Jurkat, Clone E6-1 (cell line): Measurements from ENCODE around the gene AUP1.

Experiments
- DNase-seq: peaks from one replicate; pipeline ENCODE4 v3.0.0-alpha.2; 2011; ENCODE audit warnings: low read depth, low spot score
- H3K4me3 ChIP-seq: 2 replicates; pipeline ENCODE4 v1.5.1; 2011; ENCODE audit warnings: mild to moderate bottlenecking, low read length, control low read depth, moderate library complexity

The AUP1 gene

DNA sequence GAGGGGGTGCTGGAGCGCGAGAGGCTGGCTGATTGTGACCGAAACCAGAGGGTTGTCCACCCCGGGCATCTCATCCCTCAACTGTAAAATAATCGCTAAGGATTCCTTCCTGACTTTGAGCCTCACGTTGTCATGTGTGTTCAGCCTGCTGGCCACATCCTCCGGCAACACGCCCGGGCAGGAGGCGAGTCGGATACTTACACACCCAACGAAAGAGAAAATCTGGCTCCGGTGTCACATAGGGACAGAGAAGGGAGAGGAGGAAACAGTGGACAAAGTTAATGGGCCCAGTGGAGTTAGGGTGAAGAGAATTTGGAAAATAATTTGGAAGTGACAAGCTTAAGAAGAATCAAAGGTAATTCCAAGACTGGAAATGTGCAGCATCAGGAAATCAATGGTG is 12.9 kb downstream of the AUP1 start:
- H3K4me3 ChIP-seq = no peak overlapping the region

DNA sequence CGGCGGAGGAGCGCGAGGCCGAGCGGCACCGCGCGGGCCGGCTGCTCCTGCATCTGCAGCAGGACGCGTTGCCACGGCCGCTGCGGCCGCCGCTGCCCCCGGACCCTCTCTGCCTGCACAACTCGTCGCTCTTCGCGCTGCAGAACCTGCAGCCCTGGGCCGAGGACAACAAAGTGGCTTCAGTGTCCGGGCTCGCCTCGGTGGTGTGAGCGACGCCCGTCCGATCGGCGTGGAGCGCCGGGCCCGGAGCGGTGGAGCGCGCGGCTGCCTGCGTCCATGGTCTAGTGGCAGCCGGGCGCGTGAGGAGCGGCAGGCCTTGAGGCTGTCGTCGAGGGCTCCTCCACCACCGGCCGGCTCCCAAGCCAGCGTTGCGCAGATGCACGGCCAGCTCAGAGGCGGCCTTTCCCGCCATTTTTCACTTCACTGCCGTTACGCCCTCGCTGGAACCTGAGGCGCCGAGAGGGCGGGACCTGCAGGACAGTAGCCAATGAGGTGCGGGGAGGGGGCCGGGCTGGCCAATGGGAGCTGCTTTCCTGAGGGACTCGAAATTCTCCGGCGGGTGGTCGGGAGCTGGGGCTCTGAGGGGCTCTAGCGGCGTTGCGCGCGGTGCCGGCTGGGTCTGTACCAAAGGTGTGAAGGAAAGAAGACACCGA is 13.4 kb downstream of the AUP1 start:
- no peak overlapping the region for H3K4me3 ChIP-seq
- no peak for DNase-seq

More for the DNA sequence above, 12.9 kb downstream of the AUP1 start:
- DNase-seq = no peak

DNA sequence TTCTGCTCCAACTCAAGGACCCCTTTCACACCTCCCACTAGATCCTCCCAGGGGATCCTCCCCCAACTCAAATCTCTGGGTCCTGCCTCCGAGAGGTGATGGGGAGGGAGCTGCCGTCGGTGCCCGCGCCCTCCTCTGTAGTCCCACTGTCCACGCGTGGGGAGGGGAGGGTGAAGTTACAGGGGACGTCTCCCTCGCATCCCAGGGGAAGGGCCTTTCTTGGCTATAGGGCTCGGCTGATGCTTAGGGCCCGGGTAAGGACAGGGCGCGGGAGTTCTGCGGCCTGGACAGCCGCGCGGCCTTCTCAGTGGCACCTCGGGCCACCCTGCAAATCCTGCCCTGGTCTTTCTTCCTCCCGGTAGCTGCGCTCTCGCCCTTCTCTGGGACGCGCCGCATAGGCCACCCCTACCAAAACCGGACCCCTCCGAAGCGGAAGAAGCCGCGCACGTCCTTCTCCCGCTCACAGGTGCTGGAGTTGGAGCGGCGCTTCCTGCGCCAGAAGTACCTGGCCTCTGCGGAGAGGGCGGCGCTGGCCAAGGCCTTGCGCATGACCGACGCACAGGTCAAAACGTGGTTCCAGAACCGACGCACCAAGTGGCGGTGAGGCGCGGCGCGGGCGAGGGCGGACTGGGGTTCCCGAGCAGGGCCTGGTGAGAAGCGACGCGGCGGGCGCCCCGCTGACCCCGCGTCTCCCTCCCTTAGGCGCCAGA is 14.1 kb downstream of the AUP1 start:
- DNase-seq = no peak
- no peak overlapping the region for H3K4me3 ChIP-seq

DNA sequence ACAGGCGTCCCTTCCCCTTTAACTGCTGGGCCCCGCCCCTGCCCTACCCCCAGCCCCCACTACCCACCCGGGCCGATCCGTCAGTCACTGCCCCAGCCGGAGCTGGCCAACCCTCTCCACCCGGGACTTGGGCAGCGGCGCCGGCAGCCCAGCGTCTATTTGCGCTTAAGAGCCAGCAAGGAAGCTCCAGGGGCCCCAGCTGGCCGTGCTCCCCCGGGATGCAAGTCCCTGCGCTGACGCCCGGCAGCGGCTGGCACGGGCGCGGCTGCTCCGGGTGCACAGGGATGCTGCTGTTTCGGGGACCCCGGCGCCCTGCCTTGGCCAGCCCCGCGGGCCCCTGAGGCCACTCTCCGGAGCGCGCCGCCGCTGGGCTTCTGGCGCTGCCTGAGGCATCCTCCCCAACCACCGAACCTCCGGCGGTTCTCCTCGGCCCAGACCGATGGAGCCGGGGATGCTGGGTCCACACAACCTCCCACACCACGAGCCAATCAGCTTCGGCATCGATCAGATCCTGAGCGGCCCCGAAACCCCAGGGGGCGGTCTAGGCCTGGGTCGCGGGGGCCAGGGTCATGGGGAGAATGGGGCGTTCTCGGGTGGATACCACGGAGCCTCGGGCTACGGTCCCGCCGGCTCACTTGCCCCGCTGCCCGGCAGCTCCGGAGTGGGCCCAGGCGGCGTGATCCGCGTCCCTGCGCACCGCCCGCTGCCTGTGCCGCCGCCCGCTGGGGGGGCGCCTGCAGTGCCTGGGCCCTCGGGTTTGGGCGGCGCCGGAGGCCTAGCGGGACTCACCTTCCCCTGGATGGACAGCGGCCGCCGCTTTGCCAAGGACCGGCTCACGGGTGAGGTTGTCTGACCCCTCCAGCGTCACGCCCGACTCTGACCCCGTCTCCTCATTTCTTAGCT is 14.9 kb downstream of the AUP1 start, which contains the start of gene TLX2:
TLX2 (plus strand) TSS at position 83 of the 903 bp plus-strand sequence; CDS start at position 440, 357 bp downstream.
- peak within 1 kb of the TSS; percentile 60 for H3K4me3 ChIP-seq
- DNase-seq = no peak

DNA sequence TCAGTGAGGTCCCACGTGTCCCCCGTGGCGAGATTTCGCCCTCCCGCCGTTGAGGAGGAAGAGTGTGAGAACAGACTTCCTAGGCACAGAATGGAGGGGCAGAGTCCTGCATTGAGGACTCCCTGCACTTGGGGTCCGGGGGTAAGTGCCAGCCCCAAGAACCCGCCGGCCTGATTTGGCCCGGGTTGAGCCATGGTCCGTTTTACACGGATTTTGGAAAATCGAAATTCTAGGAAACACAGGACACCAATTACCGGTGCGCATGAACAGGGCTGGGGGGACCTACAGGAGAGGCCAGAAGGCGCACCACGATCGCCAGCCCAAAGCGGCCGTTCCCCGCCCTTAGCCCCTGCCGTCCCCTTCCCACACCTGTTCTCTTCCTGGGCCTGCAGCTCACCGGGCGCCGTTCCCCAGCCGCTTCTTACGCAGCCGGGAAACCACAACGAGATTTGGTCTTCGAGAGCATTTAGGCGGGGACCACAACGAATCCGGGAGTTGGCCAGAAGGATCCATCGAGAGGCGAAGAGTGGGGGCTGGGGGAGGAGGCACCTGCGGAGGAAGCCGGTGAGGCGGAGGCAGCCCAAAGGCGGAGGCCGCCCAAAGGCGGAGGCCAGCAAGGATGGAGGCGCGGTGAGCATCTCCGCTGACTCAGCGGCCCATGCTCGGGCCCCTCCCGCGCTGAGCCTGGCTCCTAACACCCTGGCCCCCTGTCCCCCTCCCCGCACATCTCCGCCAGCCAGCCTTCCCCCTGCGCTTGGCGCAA is 15.7 kb downstream of the AUP1 start:
- peak; percentile 79 for DNase-seq
- H3K4me3 ChIP-seq = peak overlapping the region; percentile 60

DNA sequence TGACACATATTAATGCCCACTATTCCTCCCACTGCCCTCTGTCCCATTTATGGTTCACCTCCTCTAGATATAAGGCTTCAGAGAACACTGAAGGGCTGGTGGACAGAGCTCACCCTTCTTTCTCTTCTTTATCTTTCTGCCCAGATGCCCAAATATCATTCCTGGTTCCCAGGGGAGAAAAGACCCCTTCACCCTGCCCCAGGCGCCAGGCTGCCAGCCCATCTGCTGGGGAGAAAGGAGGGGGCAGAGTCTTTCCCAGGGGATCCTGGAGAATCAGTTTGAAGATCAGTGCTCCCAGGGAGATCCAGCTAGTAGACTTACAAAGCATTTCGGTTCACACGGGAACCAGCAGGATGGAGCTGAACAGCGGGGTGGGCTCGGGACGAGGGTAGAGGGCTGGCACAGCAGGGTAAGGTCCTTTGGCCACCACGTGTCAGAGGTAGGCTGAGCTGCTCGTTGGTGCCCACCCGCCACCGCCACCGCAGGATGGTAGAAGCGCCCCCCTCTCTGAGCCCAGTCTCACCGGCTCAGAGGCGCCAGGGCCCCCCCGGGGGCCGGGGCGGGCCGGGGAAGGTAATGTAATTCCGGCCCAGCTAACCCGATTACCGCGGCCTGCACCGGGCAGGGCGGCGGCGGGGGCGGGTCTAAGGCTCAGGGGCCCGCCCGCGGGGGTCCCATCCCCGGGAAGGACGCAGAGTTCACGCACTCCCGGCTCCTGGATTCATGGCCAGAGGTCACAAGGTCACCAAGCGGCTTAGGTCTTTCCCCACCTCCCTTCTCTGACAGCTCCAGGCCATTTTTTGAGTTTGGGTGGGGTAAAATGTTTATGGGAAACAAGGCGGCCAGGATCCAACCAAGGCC is 16.5 kb downstream of the AUP1 start:
- no peak for DNase-seq
- H3K4me3 ChIP-seq = peak overlapping the region; percentile 60

DNA sequence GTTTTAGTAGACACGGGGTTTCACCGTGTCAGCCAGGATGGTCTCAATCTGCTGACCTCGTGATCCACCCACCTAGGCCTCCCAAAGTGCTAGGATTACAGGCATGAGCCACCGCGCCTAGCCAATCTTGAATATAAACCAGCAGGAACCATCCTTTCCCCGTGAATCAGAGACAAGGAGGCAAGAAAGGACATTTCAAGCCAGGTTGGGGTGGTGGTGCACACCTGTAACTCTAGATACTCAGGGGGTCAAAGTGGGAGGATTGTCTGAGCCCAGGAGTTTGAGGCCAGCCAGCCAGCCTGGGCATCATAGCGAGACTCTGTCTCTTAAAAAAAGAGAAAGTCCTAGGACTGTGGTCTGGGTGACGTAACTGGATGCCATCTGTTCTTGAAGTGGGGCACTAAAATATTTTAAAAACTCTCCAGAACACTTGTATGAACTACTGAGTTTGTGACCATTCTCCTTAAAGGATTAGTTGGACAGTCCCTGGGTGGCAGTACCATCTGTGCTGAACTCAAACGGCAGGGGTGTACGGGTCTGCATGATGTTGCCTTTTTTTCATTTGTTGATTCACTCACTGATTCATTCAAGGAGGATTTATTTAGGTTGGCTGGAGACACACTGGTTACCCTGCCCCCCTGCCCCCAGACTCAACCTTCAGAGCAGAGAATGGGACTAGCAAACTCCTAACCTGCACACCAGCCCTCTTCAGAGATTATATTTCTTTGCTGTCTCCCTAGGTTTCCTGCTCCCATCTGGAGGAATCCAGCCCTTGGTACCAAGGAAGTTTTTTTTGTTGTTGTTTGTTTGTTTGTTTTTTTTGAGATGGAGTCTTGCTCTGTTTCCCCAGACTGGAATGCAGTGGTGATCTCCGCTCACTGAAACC is 18.2 kb downstream of the AUP1 start:
- no peak overlapping the region for H3K4me3 ChIP-seq
- DNase-seq = no peak

DNA sequence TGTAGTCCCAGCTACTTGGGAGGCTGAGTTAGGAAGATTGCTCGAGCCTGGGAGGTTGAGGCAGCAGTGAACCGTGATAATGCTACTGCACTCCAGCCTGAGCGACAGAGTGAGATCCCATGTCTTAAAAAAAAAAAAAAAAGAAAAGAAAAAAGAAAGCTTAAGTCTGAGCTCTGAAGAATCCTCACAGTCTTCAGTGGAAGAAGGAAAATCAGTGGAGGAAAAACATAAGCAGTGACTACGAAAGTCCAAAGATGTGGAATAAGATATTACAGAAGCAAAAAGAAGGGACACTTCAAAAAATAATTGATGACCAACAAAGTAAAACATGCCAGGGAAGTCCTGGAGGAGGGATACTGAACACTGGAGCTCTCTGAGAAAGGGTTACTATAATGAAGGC is 19.2 kb downstream of the AUP1 start:
- no peak overlapping the region for H3K4me3 ChIP-seq
- DNase-seq = no peak

DNA sequence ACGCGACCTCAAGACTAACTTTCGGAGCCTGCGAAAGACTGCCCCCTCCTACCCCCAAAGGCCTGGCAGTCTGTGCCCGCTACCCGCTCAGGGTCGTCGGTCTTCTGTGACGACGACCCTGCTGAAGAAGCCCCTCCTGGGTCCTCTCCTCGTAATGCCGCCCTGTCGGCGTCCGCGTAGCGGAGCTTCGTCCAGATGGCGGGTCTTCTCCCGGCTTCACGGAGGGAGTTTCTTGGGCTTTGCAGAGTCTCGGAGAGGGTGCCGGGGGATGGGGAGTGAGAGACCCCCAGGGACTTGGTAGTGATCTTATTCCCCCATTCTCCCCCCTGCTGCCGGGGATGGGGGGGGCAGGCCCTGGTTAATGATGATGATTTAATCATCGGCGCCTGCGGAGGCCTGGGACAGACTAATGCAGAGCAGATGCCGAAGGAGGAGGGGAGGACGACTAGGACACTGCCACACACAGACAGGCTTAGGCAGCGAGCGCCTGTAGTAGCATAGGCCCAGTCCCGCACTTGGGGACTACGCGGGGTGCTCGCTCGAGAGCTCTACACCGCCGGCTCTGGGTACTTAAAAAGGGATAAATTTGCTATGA is 21.5 kb downstream of the AUP1 start:
- peak overlapping the region; percentile 90 for H3K4me3 ChIP-seq
- DNase-seq = no peak

DNA sequence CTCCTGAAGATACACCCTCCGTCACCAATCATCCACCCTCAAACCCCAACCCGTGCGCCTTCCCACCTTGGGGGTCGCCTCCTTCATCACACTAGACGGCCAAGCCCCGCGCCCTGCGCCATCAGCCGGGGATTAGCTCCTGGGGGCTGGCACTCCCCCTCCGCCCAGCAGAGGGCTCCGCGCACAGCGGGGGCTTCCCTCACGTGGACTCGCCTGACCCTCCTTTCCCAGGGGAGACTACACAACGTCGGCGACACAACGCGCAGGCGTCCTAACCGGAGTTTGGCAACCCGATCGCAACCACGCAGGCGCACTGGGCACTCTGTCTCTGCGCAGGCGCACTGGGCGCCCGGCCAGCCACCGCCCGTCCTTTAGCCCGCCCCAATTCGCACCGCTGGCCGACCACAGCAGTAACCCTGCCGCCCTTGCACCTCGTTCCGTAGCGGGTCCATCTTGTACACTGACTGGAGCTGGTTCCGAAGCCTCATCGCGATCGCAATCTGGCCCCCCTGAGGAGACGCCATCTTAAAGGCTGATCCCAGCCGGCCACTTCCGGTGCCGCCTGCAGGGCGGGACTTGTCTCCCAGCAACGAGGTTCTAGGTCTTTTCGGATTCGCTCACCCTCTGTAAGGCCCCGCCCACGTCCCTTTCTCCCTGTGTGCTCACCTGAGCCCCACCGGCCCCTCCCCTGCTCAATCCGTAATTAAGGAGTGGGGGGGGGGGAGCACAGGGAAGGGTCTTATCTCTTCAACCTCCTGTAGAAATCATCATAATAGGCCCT is 22.2 kb downstream of the AUP1 start, which contains the start of gene PCGF1:
PCGF1 (minus strand) TSS at position 551 of the 781 bp plus-strand sequence; CDS start at position 524, 27 bp downstream.
- peak; percentile 98 for DNase-seq
- peak within 1 kb of the TSS; percentile 90 for H3K4me3 ChIP-seq

DNA sequence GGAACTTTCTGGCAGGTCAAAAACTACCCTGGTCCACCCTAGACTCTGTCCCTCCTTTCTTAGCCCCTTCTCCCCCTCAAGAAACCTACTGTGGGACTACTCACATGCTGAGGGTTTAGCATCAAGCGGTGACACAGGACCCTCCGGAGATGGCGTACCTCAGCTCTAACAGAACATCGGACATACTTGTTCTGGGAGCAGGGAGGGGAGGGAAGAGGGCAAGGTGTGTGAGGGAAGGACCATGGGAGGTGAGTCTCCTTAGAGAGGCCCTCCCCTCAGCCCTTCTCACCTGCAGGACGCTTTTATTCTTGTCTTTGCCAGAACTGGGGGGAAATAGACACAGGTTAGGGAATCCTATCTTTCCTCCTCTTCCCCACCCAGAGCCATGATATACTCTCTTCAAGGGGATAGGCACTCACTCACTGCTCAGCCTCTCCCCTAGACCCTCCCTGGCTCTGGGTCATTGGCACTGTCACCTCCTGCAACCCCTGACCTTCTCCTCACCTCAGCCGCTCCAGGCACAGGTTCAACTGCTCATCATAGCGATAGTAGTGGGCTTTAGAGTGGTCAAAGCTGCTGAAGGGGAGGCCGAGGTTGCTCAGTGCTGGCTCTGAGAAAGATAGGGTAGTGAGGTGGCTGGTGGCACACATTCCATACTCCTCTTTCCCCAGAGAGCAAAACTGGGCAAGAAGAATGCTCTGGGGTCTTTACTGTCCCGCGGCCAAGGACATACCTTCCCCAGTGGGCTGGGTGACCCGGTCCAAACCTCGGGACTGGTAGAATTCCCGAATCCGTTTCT is 23.9 kb downstream of the AUP1 start:
- no peak for DNase-seq

DNA sequence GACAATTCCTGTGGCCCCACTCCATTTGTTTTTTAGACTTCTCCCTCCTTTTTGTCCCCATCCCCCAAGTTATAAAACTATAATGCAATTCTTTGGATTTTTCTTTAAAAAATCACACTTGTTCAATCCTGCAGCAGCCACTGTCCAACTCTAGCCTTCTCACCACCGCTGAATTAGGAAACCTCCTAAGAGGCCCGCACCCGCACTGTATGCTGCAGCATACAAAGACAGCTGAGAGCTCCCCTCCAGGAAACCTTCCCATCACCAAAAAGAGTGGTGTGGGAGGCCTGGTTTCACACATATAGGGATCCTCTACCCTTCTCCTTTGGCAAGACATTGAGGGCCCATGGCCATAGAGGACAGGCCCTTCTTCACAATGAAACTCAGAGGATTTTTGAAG is 24.9 kb downstream of the AUP1 start:
- no peak overlapping the region for H3K4me3 ChIP-seq

More for the DNA sequence above, 23.9 kb downstream of the AUP1 start:
- no peak overlapping the region for H3K4me3 ChIP-seq

DNA sequence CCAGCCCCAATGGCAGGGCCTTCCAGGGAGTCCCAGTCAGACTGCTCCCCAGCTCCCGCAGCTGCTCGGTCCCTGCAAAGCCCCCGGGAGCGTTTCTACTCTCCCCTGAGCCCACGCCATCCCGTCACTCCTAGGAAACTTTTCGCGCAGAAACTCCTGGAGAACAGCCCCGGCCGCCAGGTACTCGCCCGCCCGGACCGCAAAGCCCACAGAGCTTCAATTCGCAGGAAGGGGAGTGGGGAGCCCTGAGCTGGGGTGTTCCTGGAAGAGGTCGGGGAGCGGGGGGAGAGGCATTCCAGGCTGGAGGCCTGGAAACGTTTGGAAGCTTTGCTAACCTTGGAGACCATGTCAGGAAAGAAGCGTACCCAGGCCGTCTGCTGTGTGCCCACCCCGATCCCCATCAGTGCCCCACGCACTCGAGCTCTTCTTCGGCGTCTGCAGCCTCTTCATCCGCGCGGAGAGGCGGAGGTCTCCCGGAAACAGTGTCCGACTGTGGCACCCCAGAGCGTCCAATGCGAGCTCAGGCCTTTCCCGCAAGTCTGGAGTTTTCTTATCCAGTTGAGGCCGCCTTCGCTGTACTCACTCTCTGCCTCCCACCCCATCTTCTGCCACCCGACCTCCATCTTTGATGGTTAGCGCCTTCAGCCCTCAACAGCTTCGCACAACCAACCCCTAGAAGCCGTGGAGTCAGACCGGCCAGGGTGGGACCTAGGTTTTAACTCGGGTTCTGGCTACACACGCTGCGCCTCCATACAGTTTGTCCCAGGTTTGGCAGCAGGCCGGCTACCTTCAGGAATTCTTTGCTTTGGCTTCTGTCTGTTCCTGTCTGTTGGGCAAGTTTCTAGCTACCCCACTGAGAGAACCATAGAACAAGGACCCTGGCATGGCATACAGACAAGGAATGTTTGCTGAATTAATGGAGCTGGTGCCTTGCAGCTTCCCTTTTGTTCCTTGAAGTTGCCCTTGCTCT is 25.7 kb downstream of the AUP1 start:
- no peak for DNase-seq
- no peak overlapping the region for H3K4me3 ChIP-seq

More for the DNA sequence above, 24.9 kb downstream of the AUP1 start:
- no peak for DNase-seq
